Measurements from ENCODE around the gene JMJD8. TPM values are rescaled to one million over a fixed set of nuclear protein-coding genes. Genes with fewer than 3 reads are reported as not detected.

The JMJD8 gene
- total RNA-seq, 2 donors from 2014 or later: 48.8 to 55.6 TPM

DNA sequence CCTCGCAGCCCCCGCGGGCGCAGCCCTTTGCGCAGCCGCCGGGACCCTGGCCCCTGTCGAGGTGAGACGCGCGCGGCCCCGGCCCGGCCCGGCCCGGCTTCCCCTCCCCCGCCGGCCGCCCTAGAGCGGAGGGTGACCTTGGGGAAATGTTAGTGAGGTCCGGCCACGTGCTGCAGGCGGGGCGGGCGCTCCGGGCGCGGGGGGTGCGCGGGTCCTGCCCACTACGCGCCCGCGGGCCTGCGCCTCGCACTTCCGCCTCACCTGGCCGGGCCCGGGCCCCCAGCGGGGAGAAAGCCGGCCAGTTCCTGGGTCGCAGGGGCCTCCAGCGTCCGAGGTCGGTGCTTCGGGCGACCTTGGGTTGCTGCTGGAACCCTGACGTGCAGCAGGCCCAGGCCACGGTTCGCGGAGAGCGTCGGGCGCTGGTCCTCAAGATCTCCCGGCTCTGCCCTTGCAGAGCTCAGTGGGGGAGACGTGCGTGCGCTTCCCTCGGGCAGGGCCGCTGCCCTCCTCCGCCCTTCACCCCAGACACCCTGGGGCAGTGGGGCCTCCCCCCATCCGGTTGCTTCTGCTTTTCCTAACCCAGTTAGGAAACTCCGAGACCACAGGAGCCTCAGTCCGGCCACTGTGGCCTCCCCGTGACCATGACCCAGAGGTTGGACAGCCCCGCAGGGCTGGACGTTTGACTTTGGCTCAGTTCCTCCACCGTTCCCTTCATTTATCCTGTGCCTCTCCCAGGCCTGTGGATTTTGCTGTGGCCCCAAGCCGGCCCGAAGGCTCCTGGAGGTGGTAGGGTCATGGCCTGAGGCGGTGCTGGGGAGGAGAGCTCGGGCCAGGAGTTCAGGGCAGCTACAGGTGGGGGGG lies 41.7 kb downstream of the JMJD8 start:
- no peaks in the 10 kb centered on the region for H3K36me3 ChIP-seq (ENCODE audit: control insufficient read depth, insufficient read depth, low read length)
- no peaks in the 10 kb centered on the region for H3K9me3 Mint-ChIP-seq
- no peak overlapping the region for H3K27ac Mint-ChIP-seq
- no peaks in the 10 kb centered on the region for H3K27me3 Mint-ChIP-seq (ENCODE audit: insufficient read depth)
- H3K4me3 Mint-ChIP-seq: peak overlapping the region; percentile 57
- no peaks in the 10 kb centered on the region for H3K36me3 Mint-ChIP-seq (ENCODE audit: low read depth)
- no peaks in the 10 kb centered on the region for H3K27me3 ChIP-seq (ENCODE audit: control insufficient read depth, insufficient read depth, low read length, poor library complexity, severe bottlenecking)
- no peak overlapping the region for H3K27ac ChIP-seq (ENCODE audit: low read depth, low read length)
- TF ChIP-seq, protein P1, sequence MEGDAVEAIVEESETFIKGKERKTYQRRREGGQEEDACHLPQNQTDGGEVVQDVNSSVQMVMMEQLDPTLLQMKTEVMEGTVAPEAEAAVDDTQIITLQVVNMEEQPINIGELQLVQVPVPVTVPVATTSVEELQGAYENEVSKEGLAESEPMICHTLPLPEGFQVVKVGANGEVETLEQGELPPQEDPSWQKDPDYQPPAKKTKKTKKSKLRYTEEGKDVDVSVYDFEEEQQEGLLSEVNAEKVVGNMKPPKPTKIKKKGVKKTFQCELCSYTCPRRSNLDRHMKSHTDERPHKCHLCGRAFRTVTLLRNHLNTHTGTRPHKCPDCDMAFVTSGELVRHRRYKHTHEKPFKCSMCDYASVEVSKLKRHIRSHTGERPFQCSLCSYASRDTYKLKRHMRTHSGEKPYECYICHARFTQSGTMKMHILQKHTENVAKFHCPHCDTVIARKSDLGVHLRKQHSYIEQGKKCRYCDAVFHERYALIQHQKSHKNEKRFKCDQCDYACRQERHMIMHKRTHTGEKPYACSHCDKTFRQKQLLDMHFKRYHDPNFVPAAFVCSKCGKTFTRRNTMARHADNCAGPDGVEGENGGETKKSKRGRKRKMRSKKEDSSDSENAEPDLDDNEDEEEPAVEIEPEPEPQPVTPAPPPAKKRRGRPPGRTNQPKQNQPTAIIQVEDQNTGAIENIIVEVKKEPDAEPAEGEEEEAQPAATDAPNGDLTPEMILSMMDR (conservative IDR thresholded peaks at IDR 0.05): no peak
- H3K4me1 ChIP-seq (ENCODE audit: control insufficient read depth, insufficient read depth, low read length): no peaks in the 10 kb centered on the region
- peak overlapping the region; percentile 18 for H3K9ac ChIP-seq (ENCODE audit: extremely low read depth, low read length, poor library complexity, severe bottlenecking)
- no peaks in the 10 kb centered on the region for H3K9me3 ChIP-seq (ENCODE audit: control insufficient read depth, low read length)
- WGBS, 2 experiments (ENCODE audit: insufficient coverage in 1 of 2, insufficient read length in 1 of 2): 13% methylated on average over 33 to 72 of the region's 72 CpGs
- no peaks in the 10 kb centered on the region for H3K4me1 Mint-ChIP-seq
- H3K4me3 ChIP-seq (ENCODE audit: low read length): peak overlapping the region; percentile 77
- DNase-seq: peak; percentile 79

DNA sequence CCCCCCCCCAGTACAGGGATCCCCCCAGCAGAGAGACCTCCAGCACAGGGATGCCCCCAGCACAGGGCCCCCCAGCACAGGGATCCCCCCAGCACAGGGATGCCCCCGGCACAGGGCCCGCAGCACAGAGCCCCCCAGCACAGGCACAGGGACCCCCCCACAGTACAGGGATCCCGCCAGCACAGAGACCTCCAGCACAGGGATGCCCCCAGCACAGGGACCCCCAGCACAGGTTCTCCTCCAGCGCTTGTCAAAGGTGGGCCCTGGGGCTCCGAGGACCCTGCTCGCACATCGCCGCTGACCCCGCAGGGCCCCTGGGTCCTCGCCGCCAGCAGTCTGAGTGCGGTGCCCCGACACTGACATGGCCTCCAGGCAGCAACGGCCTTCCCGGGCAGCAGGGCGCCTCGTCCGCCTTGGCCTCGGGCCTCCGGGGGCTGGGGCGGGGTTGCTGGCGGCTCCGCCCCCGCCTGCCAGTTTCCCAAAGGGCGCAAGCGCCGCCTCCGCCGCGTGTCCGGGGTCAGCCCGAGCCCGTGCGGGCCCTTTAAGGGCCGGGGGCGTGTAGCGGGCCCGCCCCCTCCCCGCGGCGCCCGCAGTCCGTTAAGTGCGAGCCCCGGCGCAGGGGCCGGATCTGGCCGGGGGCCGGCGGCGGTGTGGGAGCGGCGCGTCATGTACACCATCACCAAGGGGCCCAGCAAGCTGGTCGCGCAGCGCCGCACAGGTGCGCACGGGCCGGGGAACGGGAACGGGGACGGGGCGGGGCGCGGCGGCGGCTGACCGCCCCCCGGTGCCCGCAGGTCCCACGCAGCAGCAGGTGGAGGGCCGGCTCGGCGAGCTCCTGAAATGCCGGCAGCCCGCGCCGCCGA lies 42.6 kb downstream of the JMJD8 start, which contains the start of gene MCRIP2:
TSS of gene MCRIP2 (plus strand) at position 503 of the 863 bp plus-strand sequence. CDS start at position 667, 164 bp downstream.
- Mint-ChIP-seq H3K9me3 (no peaks in the 10 kb centered on the region), H3K4me1 (no peaks in the 10 kb centered on the region), H3K4me3 (peak within 1 kb of the TSS; percentile 57), H3K36me3 (ENCODE audit: low read depth) (no peaks in the 10 kb centered on the region), H3K27me3 (ENCODE audit: insufficient read depth) (no peaks in the 10 kb centered on the region), H3K27ac (no peak within 1 kb of the TSS)
- H3K36me3 ChIP-seq (ENCODE audit: control insufficient read depth, insufficient read depth, low read length): no peaks in the 10 kb centered on the region
- peak within 1 kb of the TSS; percentile 77 for H3K4me3 ChIP-seq (ENCODE audit: low read length)
- 1 to 2% methylated on average over 27 to 79 of the region's 81 CpGs for WGBS, 2 experiments (ENCODE audit: insufficient coverage in 1 of 2, insufficient read length in 1 of 2)
- H3K9me3 ChIP-seq (ENCODE audit: control insufficient read depth, low read length): no peaks in the 10 kb centered on the region
- no peaks in the 10 kb centered on the region for H3K4me1 ChIP-seq (ENCODE audit: control insufficient read depth, insufficient read depth, low read length)
- no peaks in the 10 kb centered on the region for H3K27me3 ChIP-seq (ENCODE audit: control insufficient read depth, insufficient read depth, low read length, poor library complexity, severe bottlenecking)
- DNase-seq: peak; percentile 94
- TF ChIP-seq, protein P1 (conservative IDR thresholded peaks at IDR 0.05): no peak
- H3K27ac ChIP-seq (ENCODE audit: low read depth, low read length): no peak within 1 kb of the TSS
- H3K9ac ChIP-seq (ENCODE audit: extremely low read depth, low read length, poor library complexity, severe bottlenecking): peak within 1 kb of the TSS; percentile 18

DNA sequence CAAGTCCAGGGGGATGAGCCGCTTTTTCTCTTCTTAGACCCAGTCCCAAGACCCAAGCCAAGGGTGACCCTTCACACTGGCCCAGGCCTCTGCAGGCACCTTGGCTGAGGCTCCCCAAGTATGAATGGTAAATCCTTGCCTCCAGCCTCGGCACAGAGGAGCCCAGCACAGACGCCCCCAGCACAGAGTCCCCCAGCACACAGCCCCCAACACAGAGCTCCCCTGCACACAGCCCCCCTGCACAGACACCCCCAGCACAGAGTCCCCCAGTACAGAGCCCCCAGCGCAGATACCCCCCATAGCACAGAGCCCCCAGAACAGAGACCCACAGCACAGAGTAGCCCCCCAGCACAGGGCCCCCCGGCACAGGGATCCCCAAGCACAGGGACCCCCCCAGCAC lies 43.5 kb downstream of the JMJD8 start:
- TF ChIP-seq, protein P1 (conservative IDR thresholded peaks at IDR 0.05): no peak
- WGBS, 2 experiments (ENCODE audit: insufficient coverage in 1 of 2, insufficient read length in 1 of 2): 95 to 100% methylated on average over 1 to 2 of the region's 5 CpGs
- Mint-ChIP-seq H3K27ac (no peak overlapping the region), H3K9me3 (no peaks in the 10 kb centered on the region), H3K36me3 (ENCODE audit: low read depth) (no peaks in the 10 kb centered on the region), H3K4me3 (peak overlapping the region; percentile 30), H3K27me3 (ENCODE audit: insufficient read depth) (no peaks in the 10 kb centered on the region), H3K4me1 (no peaks in the 10 kb centered on the region)
- H3K27me3 ChIP-seq (ENCODE audit: control insufficient read depth, insufficient read depth, low read length, poor library complexity, severe bottlenecking): no peaks in the 10 kb centered on the region
- DNase-seq: no peak
- H3K9me3 ChIP-seq (ENCODE audit: control insufficient read depth, low read length): no peaks in the 10 kb centered on the region
- no peak overlapping the region for H3K9ac ChIP-seq (ENCODE audit: extremely low read depth, low read length, poor library complexity, severe bottlenecking)
- no peak overlapping the region for H3K27ac ChIP-seq (ENCODE audit: low read depth, low read length)
- H3K4me1 ChIP-seq (ENCODE audit: control insufficient read depth, insufficient read depth, low read length): no peaks in the 10 kb centered on the region
- H3K36me3 ChIP-seq (ENCODE audit: control insufficient read depth, insufficient read depth, low read length): no peaks in the 10 kb centered on the region
- H3K4me3 ChIP-seq (ENCODE audit: low read length): no peak overlapping the region
